ENCODE data around the gene TIMP3.
A peak's percentile ranks its signal among the peaks of the same experiment; 100 is the strongest.

Gene TIMP3

GRCh38 chr22:32876516-32876915, 75.0 kb downstream of the TIMP3 start:
- Histone ChIP-seq H3K9me3 (ENCODE audit: severe bottlenecking) (no peaks in the 10 kb centered on the region), H3K4me1 (ENCODE audit: insufficient read depth, poor library complexity, severe bottlenecking) (no peaks in the 10 kb centered on the region), H3K36me3 (ENCODE audit: low read depth) (no peaks in the 10 kb centered on the region), H3K27ac (ENCODE audit: poor library complexity, severe bottlenecking) (no peak overlapping the region), H3K27me3 (ENCODE audit: insufficient read depth, poor library complexity, severe bottlenecking) (no peaks in the 10 kb centered on the region), H3K4me3 (ENCODE audit: severe bottlenecking) (no peak overlapping the region)
- DNase-seq (ENCODE audit: low spot score) (no peak), ATAC-seq (ENCODE audit: low read depth) (no peak)
- no peak for TF ChIP-seq CTCF (IDR thresholded peaks at IDR 0.05; ENCODE audit: poor library complexity, severe bottlenecking)

- ATAC-seq (ENCODE audit: low read depth) (no peak), DNase-seq (ENCODE audit: low spot score) (no peak)
- Histone ChIP-seq H3K27ac (ENCODE audit: poor library complexity, severe bottlenecking) (no peak overlapping the region), H3K4me1 (ENCODE audit: insufficient read depth, poor library complexity, severe bottlenecking) (no peaks in the 10 kb centered on the region), H3K9me3 (ENCODE audit: severe bottlenecking) (no peaks in the 10 kb centered on the region), H3K27me3 (ENCODE audit: insufficient read depth, poor library complexity, severe bottlenecking) (no peaks in the 10 kb centered on the region), H3K36me3 (ENCODE audit: low read depth) (no peaks in the 10 kb centered on the region), H3K4me3 (ENCODE audit: severe bottlenecking) (no peak overlapping the region)
- TF ChIP-seq CTCF (IDR thresholded peaks at IDR 0.05; ENCODE audit: poor library complexity, severe bottlenecking) = no peak
Observed at GRCh38 chr22:32877196-32877595, 75.7 kb downstream of the TIMP3 start.

- no peaks in the 10 kb centered on the region for H3K4me1 ChIP-seq (ENCODE audit: insufficient read depth, poor library complexity, severe bottlenecking)
- no peak overlapping the region for H3K27ac ChIP-seq (ENCODE audit: poor library complexity, severe bottlenecking)
- no peaks in the 10 kb centered on the region for H3K36me3 ChIP-seq (ENCODE audit: low read depth)
- H3K4me3 ChIP-seq (ENCODE audit: severe bottlenecking) = no peak overlapping the region
- DNase-seq (ENCODE audit: low spot score) (no peak), ATAC-seq (ENCODE audit: low read depth) (no peak)
- no peaks in the 10 kb centered on the region for H3K9me3 ChIP-seq (ENCODE audit: severe bottlenecking)
- no peak for TF ChIP-seq CTCF (IDR thresholded peaks at IDR 0.05; ENCODE audit: poor library complexity, severe bottlenecking)
- no peaks in the 10 kb centered on the region for H3K27me3 ChIP-seq (ENCODE audit: insufficient read depth, poor library complexity, severe bottlenecking)
Observed at GRCh38 chr22:32879550-32879949, 78.0 kb downstream of the TIMP3 start.

- Histone ChIP-seq H3K9me3 (ENCODE audit: severe bottlenecking) (no peaks in the 10 kb centered on the region), H3K4me1 (ENCODE audit: insufficient read depth, poor library complexity, severe bottlenecking) (no peaks in the 10 kb centered on the region), H3K27me3 (ENCODE audit: insufficient read depth, poor library complexity, severe bottlenecking) (no peaks in the 10 kb centered on the region), H3K36me3 (ENCODE audit: low read depth) (no peaks in the 10 kb centered on the region), H3K4me3 (ENCODE audit: severe bottlenecking) (no peak overlapping the region), H3K27ac (ENCODE audit: poor library complexity, severe bottlenecking) (no peak overlapping the region)
- ATAC-seq (ENCODE audit: low read depth) = 0 out of 3 replicates have a peak, but pooled peaks have one; percentile 19
- no peak for TF ChIP-seq CTCF (IDR thresholded peaks at IDR 0.05; ENCODE audit: poor library complexity, severe bottlenecking)
- DNase-seq (ENCODE audit: low spot score) = no peak
Observed at GRCh38 chr22:32880061-32880460, 78.6 kb downstream of the TIMP3 start.

- Histone ChIP-seq H3K4me3 (ENCODE audit: severe bottlenecking) (no peak overlapping the region), H3K27ac (ENCODE audit: poor library complexity, severe bottlenecking) (no peak overlapping the region), H3K4me1 (ENCODE audit: insufficient read depth, poor library complexity, severe bottlenecking) (no peaks in the 10 kb centered on the region), H3K36me3 (ENCODE audit: low read depth) (no peaks in the 10 kb centered on the region), H3K9me3 (ENCODE audit: severe bottlenecking) (no peaks in the 10 kb centered on the region), H3K27me3 (ENCODE audit: insufficient read depth, poor library complexity, severe bottlenecking) (no peaks in the 10 kb centered on the region)
- ATAC-seq (ENCODE audit: low read depth) = no peak
- TF ChIP-seq CTCF (IDR thresholded peaks at IDR 0.05; ENCODE audit: poor library complexity, severe bottlenecking) = no peak
- DNase-seq (ENCODE audit: low spot score) = no peak
Observed at GRCh38 chr22:32880505-32880892, 79.0 kb downstream of the TIMP3 start.

Measured in RWPE2 (cell line).